HepG2 (cell line): ENCODE measurements around the gene PTPRC. TPM values are rescaled to one million over a fixed set of nuclear protein-coding genes. Genes with fewer than 3 reads are reported as not detected.

Source experiments
- ATAC-seq: fragments of 200-7000 bp; cut with Tn5 transposase; 3 replicates; pipeline ENCODE4 v1.9.1; 2020; ENCODE audit warnings: mild to moderate bottlenecking, moderate library complexity
- BruUV-seq: library from RNA; stranded (reverse); fragments of 400-500 nt; replicated peaks from 2 replicates; lab custom pipeline; 2021; lab: Mats Ljungman, UMichigan
- CTCF ChIA-PET: fragments of 300-600 bp; formaldehyde crosslinking; extraction: SDS; loops from one replicate; lab custom pipeline; 2021; ENCODE audit warnings: low total read pairs, inconsistent platforms, low intra/inter-chr PET ratio; lab: Yijun Ruan, JAX
- POLR2A ChIA-PET: fragments of 350-600 bp; sonication (Branson Sonifier 250); formaldehyde crosslinking; loops from one replicate; lab custom pipeline; 2020; ENCODE audit warnings: antibody characterized with exemption, inconsistent platforms; lab: Yijun Ruan, JAX
- DNase-seq: peaks from one replicate; pipeline ENCODE4 v3.0.0-alpha.2; 2015; ENCODE audit warnings: low spot score
- FAIRE-seq: peaks from 3 replicates; lab custom pipeline; 2011; peaks lifted over from hg19 to GRCh38; lab: Jason Lieb, UNC
- H2AFZ ChIP-seq: one replicate; pipeline ENCODE4 v1.6.1; 2011; ENCODE audit warnings: low read length, inconsistent platforms
- H3K27ac ChIP-seq: fragments of 300-600 bp; 3 replicates; pipeline ENCODE4 v1.8.0; 2011; ENCODE audit warnings: mixed run types, mild to moderate bottlenecking, mixed read lengths, low read length, inconsistent platforms; ENCODE audit not compliant: insufficient read depth; ENCODE audit errors: extremely low read length
- H3K27me3 ChIP-seq, 2 experiments: fragments of 200-600 bp in 1 of 2; 2 replicates in 1 of 2; 3 replicates in 1 of 2; pipeline versions ENCODE4 v1.6.0 to v1.8.0; 2011; ENCODE audit warnings: low read length in 2 of 2, mild to moderate bottlenecking in 2 of 2, moderate library complexity in 2 of 2, inconsistent platforms in 1 of 2; ENCODE audit not compliant: insufficient read depth in 2 of 2, control insufficient read depth in 1 of 2
- H3K36me3 ChIP-seq, 2 experiments: fragments of 200-600 bp in 1 of 2; replicated peaks in 1 of 2; 2 replicates in 1 of 2; 3 replicates in 1 of 2; pipeline versions ENCODE4 v1.5.1 to v1.8.0; 2011; ENCODE audit warnings: low read length in 2 of 2, inconsistent platforms in 1 of 2; ENCODE audit not compliant: insufficient read depth in 2 of 2, control insufficient read depth in 1 of 2
- H3K4me1 ChIP-seq: 2 replicates; pipeline ENCODE4 v1.5.1; 2012; ENCODE audit warnings: low read length, inconsistent platforms; ENCODE audit not compliant: insufficient read depth
- H3K4me2 ChIP-seq: 2 replicates; pipeline ENCODE4 v1.6.0; 2011; ENCODE audit warnings: low read depth, low read length, inconsistent platforms
- H3K4me3 ChIP-seq, 3 experiments: fragments of 200-600 bp in 1 of 3; sonication (generic), shearing (Covaris generic) in 1 of 3; replicated peaks in 1 of 3; 2 replicates each; pipeline ENCODE4 v1.5.1; 2011 to 2016; ENCODE audit warnings: low read length in 3 of 3, inconsistent platforms in 2 of 3, low read depth in 2 of 3, mild to moderate bottlenecking in 2 of 3, control low read depth in 1 of 3, mixed read lengths in 1 of 3; ENCODE audit not compliant: insufficient read depth in 1 of 3
- H3K79me2 ChIP-seq: one replicate; pipeline ENCODE4 v1.6.1; 2011; ENCODE audit warnings: low read length, inconsistent platforms; ENCODE audit not compliant: insufficient read depth
- H3K9ac ChIP-seq: 2 replicates; pipeline ENCODE4 v1.6.0; 2011; ENCODE audit warnings: mild to moderate bottlenecking, low read depth, low read length, inconsistent platforms; ENCODE audit not compliant: insufficient read depth
- H3K9me3 ChIP-seq: 2 replicates; pipeline ENCODE4 v1.5.1; 2012; ENCODE audit warnings: mild to moderate bottlenecking, low read length
- H4K20me1 ChIP-seq: 2 replicates; pipeline ENCODE4 v1.6.0; 2011; ENCODE audit warnings: inconsistent platforms, mild to moderate bottlenecking, low read length, moderate library complexity; ENCODE audit not compliant: insufficient read depth
- AGO2 ChIP-seq: fragments of 200-400 bp; formaldehyde crosslinking; optimal IDR thresholded peaks from 2 replicates; pipeline ENCODE3; 2017; ENCODE audit warnings: mild to moderate bottlenecking, low read depth, low read length, moderate library complexity
- AHR ChIP-seq: IDR thresholded peaks from 2 replicates; pipeline ENCODE4 v1.6.1; 2018; ENCODE audit warnings: missing genetic modification reagents, missing compliant biosample characterization
- ATF1 ChIP-seq: IDR thresholded peaks from 2 replicates; pipeline ENCODE4 v1.6.1; 2016; ENCODE audit warnings: mild to moderate bottlenecking, control low read depth
- CAMTA2 ChIP-seq: sonication (generic); formaldehyde crosslinking; IDR thresholded peaks from 2 replicates; pipeline ENCODE4 v1.4.0; 2020; ENCODE audit warnings: mild to moderate bottlenecking, missing genetic modification reagents, borderline replicate concordance
- GATA4 ChIP-seq: sonication (generic); IDR thresholded peaks from 2 replicates; pipeline ENCODE4 v1.6.1; 2016; ENCODE audit warnings: antibody characterized with exemption, low read depth, borderline replicate concordance
- ISX ChIP-seq: sonication (generic); formaldehyde crosslinking; conservative IDR thresholded peaks from 2 replicates; pipeline ENCODE4 v1.5.0; 2020; ENCODE audit warnings: missing genetic modification reagents
- SMARCE1 ChIP-seq: fragments of 450-650 bp; IDR thresholded peaks from 2 replicates; pipeline ENCODE4 v1.6.1; 2017; ENCODE audit warnings: borderline replicate concordance
- U2AF2 ChIP-seq: fragments of 200-400 bp; formaldehyde crosslinking; IDR thresholded peaks from 2 replicates; pipeline ENCODE4 v1.6.1; 2017; ENCODE audit warnings: low read depth, mild to moderate bottlenecking, low read length
- ZNF296 ChIP-seq: sonication (generic); formaldehyde crosslinking; conservative IDR thresholded peaks from 2 replicates; pipeline ENCODE4 v1.5.0; 2020; ENCODE audit warnings: mild to moderate bottlenecking, missing genetic modification reagents
- ZNF343 ChIP-seq: sonication (generic); formaldehyde crosslinking; IDR thresholded peaks from 2 replicates; pipeline ENCODE4 v1.4.0; 2020; ENCODE audit warnings: mild to moderate bottlenecking, missing genetic modification reagents
- WGBS: methylation state at CpG from one replicate; pipeline ENCODE4 v1.1.6; 2017; ENCODE audit warnings: low lambda C conversion rate; 5-methylcytosine and 5-hydroxymethylcytosine counted together
- in situ Hi-C: cut with HindIII; loops from 2 replicates; pipeline ENCODE4 v1.10.0; 2017; ENCODE audit warnings: low pct_unique_long_range_greater_than_20kb; ENCODE audit not compliant: extremely low pct_ligation_motif_present
- intact Hi-C: fragments of 100-400 bp; cut with micrococcal nuclease; formaldehyde crosslinking; loops from one replicate; pipeline ENCODE4 v1.10.0; 2022; ENCODE audit not compliant: unreplicated experiment
- polyA plus RNA-seq, 8 experiments: library from polyadenylated mRNA; depleted of rRNA in 3 of 8; stranded (reverse) in 7 of 8; unstranded in 1 of 8; fragments of >200 nt; fragmentation: Illumina TruSeq in 4 of 8; extraction: Trizol in 4 of 8; gene quantifications; 2 replicates each; pipeline versions ENCODE4 v1.2.1 to v1.2.3, GENCODE V29; 2011 to 2016; ENCODE audit warnings: low read depth in 4 of 8, missing spikeins in 1 of 8, mixed read lengths in 1 of 8; ENCODE audit not compliant: insufficient read depth in 1 of 8
- total RNA-seq, 5 experiments: library from RNA; depleted of rRNA; stranded (reverse); fragments of >200 nt; fragmentation: Illumina TruSeq; extraction: Trizol; gene quantifications; 2 replicates each; pipeline ENCODE4 v1.2.3, GENCODE V29; 2016; ENCODE audit warnings: low read depth in 1 of 5
- TF ChIP-seq, protein P1 (sequence below): sonication (generic); formaldehyde crosslinking; IDR thresholded peaks from 2 replicates; pipeline ENCODE4 v1.8.1; 2023; ENCODE audit warnings: mild to moderate bottlenecking, moderate library complexity, missing genetic modification reagents
- TF ChIP-seq, protein P2 (sequence below): sonication (generic); formaldehyde crosslinking; IDR thresholded peaks from 2 replicates; pipeline ENCODE4 v1.8.0; 2022; ENCODE audit warnings: missing genetic modification reagents, mild to moderate bottlenecking, moderate library complexity, borderline replicate concordance
- TF ChIP-seq, protein P3 (sequence below): fragments of 450-650 bp; IDR thresholded peaks from 2 replicates; pipeline ENCODE4 v1.6.1; 2017
- TF ChIP-seq, protein P4 (sequence below), 2 experiments: IDR thresholded peaks; 2 replicates each; pipeline ENCODE4 v1.6.1; 2011 to 2012; ENCODE audit warnings: low read length in 2 of 2, borderline replicate concordance in 1 of 2, low read depth in 1 of 2, mild to moderate bottlenecking in 1 of 2, moderate library complexity in 1 of 2
- TF ChIP-seq, protein P5 (sequence below): sonication (generic); formaldehyde crosslinking; IDR thresholded peaks from 2 replicates; pipeline ENCODE4 v1.5.0; 2020; ENCODE audit warnings: mild to moderate bottlenecking, missing genetic modification reagents, borderline replicate concordance

PTPRC gene
- total and polyA plus RNA-seq, 2 of the 13 experiments (the other 11 are each of a cell fraction or from before 2014, with no cell fraction given), result not detected

DNA sequence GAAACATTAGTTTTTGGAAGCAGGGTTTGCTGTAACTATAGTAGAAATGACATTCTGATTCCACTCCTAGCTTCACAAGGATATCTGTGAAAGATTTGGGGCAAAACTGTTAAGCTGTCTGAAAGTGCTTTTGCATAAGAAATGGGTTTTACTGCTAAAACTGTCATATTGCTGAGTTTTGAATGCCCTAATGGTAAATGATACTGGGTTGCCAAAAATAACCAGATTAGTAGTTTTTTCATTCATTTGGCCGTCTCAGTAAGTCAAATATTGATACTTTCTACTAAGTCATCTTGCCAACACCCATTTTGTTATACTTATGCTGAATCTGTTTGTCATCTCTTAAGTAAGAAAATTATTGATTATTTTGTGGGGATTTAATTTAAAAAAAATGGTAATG, 399 bp upstream of the PTPRC start:
- Histone ChIP-seq H3K4me3 (no peak overlapping the region), H4K20me1 (no peaks in the 10 kb centered on the region), H3K4me1 (no peaks in the 10 kb centered on the region), H3K36me3 (no peaks in the 10 kb centered on the region), H2AFZ (no peak overlapping the region), H3K27ac (no peak overlapping the region), H3K9ac (no peak overlapping the region), H3K79me2 (no peaks in the 10 kb centered on the region), H3K27me3 (no peaks in the 10 kb centered on the region), H3K4me2 (no peak overlapping the region), H3K9me3 (no peaks in the 10 kb centered on the region)
- intact Hi-C loops, result no loop called here
- in situ Hi-C loops, result no loop called here
- BruUV-seq, result no TSS peak
- POLR2A ChIA-PET, result no interaction called here
- CTCF ChIA-PET, result no interaction called here
- no peak for DNase-seq
- no peak for ATAC-seq
- 0% methylated on average over 1 of the region's 1 CpG for WGBS
- TF ChIP-seq, protein P1, sequence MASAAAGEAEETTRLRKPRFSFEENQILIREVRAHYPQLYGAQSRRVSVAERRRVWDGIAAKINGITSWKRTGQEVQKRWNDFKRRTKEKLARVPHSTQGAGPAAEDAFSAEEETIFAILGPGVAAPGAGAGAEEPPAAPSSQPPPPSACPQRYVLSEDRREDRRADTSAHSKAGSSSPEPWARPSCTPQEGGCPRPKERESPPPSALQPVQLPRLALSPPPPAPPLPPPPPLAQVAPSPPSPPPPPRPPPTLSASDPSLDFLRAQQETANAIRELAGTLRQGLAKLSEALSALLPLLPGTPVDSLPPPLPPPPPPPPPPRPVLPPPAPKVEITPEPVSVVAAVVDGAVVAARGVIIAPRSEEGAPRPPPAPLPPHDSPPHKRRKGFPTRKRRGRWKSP, result no peak
- TF ChIP-seq ZNF296 (CRISPR knock-in tag) (no peak), U2AF2 (no peak), CAMTA2 (CRISPR knock-in tag) (no peak), AGO2 (no peak), AHR (no peak), ATF1 (no peak), ISX (CRISPR knock-in tag) (no peak), SMARCE1 (no peak), ZNF343 (CRISPR knock-in tag) (no peak), GATA4 (no peak)
- TF ChIP-seq, protein P2, sequence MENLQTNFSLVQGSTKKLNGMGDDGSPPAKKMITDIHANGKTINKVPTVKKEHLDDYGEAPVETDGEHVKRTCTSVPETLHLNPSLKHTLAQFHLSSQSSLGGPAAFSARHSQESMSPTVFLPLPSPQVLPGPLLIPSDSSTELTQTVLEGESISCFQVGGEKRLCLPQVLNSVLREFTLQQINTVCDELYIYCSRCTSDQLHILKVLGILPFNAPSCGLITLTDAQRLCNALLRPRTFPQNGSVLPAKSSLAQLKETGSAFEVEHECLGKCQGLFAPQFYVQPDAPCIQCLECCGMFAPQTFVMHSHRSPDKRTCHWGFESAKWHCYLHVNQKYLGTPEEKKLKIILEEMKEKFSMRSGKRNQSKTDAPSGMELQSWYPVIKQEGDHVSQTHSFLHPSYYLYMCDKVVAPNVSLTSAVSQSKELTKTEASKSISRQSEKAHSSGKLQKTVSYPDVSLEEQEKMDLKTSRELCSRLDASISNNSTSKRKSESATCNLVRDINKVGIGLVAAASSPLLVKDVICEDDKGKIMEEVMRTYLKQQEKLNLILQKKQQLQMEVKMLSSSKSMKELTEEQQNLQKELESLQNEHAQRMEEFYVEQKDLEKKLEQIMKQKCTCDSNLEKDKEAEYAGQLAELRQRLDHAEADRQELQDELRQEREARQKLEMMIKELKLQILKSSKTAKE (CRISPR knock-in tag), result no peak
- TF ChIP-seq, protein P3, sequence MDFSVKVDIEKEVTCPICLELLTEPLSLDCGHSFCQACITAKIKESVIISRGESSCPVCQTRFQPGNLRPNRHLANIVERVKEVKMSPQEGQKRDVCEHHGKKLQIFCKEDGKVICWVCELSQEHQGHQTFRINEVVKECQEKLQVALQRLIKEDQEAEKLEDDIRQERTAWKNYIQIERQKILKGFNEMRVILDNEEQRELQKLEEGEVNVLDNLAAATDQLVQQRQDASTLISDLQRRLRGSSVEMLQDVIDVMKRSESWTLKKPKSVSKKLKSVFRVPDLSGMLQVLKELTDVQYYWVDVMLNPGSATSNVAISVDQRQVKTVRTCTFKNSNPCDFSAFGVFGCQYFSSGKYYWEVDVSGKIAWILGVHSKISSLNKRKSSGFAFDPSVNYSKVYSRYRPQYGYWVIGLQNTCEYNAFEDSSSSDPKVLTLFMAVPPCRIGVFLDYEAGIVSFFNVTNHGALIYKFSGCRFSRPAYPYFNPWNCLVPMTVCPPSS, result no peak
- TF ChIP-seq, protein P4, sequence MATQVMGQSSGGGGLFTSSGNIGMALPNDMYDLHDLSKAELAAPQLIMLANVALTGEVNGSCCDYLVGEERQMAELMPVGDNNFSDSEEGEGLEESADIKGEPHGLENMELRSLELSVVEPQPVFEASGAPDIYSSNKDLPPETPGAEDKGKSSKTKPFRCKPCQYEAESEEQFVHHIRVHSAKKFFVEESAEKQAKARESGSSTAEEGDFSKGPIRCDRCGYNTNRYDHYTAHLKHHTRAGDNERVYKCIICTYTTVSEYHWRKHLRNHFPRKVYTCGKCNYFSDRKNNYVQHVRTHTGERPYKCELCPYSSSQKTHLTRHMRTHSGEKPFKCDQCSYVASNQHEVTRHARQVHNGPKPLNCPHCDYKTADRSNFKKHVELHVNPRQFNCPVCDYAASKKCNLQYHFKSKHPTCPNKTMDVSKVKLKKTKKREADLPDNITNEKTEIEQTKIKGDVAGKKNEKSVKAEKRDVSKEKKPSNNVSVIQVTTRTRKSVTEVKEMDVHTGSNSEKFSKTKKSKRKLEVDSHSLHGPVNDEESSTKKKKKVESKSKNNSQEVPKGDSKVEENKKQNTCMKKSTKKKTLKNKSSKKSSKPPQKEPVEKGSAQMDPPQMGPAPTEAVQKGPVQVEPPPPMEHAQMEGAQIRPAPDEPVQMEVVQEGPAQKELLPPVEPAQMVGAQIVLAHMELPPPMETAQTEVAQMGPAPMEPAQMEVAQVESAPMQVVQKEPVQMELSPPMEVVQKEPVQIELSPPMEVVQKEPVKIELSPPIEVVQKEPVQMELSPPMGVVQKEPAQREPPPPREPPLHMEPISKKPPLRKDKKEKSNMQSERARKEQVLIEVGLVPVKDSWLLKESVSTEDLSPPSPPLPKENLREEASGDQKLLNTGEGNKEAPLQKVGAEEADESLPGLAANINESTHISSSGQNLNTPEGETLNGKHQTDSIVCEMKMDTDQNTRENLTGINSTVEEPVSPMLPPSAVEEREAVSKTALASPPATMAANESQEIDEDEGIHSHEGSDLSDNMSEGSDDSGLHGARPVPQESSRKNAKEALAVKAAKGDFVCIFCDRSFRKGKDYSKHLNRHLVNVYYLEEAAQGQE (IDR thresholded peaks at IDR 0.05; ENCODE audit: borderline replicate concordance in 1 of 2, low read depth in 1 of 2, low read length in 2 of 2), result no peak
- TF ChIP-seq, protein P5, sequence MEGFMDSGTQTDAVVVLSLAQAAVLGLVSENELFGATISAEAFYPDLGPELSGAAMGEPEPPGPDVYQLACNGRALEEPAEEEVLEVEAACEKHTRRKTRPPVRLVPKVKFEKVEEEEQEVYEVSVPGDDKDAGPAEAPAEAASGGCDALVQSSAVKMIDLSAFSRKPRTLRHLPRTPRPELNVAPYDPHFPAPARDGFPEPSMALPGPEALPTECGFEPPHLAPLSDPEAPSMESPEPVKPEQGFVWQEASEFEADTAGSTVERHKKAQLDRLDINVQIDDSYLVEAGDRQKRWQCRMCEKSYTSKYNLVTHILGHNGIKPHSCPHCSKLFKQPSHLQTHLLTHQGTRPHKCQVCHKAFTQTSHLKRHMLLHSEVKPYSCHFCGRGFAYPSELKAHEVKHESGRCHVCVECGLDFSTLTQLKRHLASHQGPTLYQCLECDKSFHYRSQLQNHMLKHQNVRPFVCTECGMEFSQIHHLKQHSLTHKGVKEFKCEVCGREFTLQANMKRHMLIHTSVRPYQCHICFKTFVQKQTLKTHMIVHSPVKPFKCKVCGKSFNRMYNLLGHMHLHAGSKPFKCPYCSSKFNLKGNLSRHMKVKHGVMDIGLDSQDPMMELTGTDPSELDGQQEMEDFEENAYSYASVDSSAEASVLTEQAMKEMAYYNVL, result no peak
- FAIRE-seq, result no peak
